M059J (cell line): ENCODE results near the gene GPC5. TPM values are rescaled to one million over a fixed set of nuclear protein-coding genes. Genes with fewer than 3 reads are reported as not detected.
A peak's percentile ranks its signal among the peaks of the same experiment; 100 is the strongest.
"Not testable (repeated sequence)": the region's sequence is repeated elsewhere in the genome, so short reads cannot be mapped to it uniquely, and the experiment has no call there.

Source experiments
- DNase-seq: peaks from one replicate; pipeline ENCODE4 v3.0.0-alpha.2; 2012; ENCODE audit warnings: low read depth
- total RNA-seq: library from RNA; depleted of rRNA; stranded (reverse); fragments of >200 nt; shearing (Covaris generic); gene quantifications from 2 replicates; pipeline ENCODE4 v1.2.3, GENCODE V29; 2014

GPC5 gene
- total RNA-seq, 1 experiment from 2014 or later: 0.25 TPM

DNA sequence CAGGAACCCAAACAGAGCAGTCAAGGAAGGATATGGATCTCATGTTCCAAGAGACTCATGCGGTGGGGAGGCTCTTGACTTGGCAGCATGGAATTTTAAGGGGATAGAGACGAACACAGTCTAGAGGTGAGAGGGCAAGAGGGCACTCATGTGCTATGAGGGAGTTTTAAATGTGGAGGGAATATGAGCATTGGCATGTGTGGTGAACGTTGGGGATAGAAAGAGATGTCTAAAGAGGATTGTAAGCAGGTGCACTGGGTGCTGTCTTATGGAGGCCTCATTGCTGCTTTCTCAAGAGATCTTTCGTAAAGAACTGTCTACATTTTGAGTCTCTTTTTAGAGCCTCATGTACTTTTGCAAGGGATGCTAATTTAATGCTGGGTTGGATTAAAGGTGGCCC lies 1227.9 kb downstream of the GPC5 start:
- no peak for DNase-seq

DNA sequence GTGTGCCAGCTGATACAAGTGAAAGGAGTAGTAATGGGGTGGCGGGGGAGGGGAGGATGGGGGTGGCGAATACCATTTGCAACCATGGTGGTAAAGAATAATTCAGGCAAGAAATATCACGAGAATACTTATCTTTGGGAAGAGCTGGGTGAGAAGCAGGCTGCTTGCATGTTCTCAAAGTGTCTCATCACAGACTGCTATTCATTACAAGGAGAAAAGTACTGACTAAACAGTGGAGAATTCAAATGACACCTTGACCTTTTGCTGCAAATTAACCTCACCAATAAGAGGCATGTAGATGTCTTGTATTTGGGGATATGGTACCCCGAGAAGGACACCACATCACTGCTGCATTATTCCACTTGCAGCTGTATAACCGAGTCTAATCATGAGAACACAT lies 1242.5 kb downstream of the GPC5 start:
- no peak for DNase-seq

DNA sequence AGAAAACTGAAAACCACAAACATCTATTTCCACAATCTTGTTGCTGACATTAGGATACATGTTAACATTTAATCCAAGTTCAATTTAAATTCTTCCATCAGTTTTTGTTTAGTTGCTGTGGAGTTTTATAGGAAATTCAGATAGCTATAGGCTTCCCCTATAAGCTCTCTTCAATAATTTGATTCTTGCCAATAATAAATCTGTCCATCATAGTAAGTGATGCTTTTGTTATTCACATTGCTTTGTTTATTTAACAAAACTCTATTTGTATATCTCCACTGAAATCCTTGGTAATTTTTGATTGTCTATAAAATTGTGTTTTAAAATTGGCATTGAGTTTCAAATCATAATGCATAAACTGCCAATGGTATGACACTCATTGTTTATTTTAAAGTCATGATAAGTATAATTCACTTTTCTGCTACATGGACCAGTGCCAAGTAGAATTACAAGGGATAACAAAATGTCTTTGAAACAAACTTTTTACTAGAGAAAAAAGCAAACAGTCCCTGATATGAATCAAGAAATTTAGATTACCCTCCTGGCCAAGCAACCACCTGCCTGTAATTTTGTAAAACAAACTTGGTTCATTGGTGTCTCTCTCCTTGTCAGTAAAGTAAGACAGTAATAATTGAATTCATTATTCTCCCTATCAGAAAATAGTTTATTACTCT lies 1250.9 kb downstream of the GPC5 start:
- DNase-seq: no peak

DNA sequence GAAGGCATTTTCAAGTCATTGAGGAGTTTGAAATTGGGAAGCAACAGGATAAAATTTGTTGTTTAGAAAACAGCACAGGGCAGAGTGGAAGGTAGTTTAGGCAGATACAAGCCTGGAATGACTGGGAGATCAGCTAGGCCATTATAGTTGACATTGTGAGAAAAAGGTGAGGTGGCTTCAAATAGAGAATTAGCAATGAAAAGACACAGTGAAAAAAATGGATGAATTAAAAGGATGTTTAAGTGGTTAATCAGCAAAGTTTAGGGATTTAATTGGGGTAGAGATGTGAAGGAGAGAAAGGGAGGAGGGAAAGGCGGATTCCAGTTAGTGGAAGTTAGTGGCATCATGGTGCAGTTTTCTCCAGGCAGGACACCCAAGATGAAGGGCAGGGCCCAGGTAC lies 1257.7 kb downstream of the GPC5 start:
- DNase-seq: no peak

DNA sequence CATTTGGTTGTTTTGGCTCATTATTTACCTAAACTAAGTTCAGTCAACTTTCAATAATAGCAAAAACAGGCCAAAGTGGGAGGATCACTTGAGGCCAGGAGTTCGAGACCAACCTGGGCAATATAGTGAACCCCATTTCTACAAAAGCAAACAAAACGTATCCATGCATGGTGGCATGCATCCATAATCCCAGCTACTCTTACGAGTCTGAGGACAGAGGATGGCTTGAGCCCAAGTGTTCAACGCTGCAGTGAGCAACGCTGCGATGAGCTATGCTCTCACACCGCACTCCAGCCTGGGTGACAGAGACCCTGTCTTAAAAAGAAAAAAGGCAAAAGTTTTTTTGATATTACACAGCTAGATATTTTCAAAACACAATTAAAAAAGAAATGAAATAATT lies 1258.2 kb downstream of the GPC5 start:
- DNase-seq: no peak

DNA sequence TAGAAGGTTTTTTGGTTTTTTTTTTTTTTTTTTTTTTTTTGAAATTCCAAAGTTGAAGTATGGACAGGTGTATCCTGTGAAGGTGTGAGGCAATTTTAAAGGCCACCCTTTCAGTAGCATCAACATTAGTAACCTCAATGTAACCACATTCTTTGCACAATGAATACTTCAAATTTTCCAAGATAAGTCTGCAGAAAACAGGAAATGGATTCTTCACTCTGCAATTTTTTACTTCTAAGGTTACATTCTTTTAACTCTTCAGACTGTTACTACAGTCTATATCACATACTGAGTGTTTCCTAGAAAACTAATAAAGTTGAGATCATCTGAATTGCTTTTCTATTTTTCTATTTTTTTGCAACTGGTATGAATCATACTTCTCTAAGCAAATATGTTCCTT lies 1259.1 kb downstream of the GPC5 start:
- no peak for DNase-seq

DNA sequence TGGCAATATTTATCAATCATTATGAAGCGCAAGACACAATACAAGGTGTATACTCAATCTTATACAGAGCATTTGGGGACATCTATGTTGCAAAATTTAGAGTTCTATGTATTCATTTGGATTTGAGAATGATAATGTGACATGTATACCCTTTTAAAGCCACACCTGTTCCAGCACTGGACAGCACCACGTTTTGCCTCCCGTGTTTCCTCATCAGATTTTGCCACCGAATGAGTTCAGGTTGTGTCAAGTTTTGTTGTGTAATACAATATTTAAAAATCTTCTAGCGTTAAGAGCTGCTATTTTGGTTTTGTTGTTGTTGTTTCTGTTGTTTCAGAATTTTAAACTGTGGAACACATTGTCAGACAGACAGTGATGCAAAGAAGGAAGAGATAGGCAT lies 1259.9 kb downstream of the GPC5 start:
- DNase-seq: no peak

DNA sequence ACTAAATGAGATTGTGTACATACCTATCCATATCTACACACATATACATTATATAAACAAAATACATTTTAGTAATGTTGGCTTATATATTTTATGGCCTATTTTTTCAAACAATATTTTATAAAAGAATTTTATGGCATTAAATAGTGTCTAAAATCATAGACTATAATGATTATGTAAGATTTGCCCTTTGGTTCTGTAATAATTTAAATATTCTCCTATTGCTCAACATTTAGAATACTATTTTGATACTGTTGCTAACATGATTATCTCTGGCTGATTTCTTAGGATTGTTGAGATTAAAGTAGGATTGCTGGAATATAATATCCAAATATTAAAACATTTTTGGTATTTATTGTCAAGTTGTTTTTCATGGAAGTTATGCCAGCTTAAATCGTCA lies 1263.0 kb downstream of the GPC5 start:
- DNase-seq: no peak

DNA sequence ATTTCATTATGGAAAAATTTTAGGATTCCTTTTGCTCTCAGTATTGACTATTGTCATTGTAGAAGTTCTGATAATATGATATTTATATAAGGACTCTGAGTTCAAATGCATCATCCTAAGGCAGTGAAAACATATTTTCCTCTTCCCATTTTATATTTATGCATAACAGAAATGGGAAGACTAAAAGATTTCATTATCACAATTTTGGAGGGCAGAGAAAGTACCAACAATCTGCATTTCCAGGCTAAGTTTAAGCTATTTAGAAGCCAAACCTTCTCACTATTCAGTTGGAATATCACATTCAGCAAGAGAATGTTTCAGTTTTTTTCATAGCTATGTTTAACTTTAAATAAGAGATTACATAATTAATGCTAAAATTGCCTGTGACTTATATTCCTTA lies 1269.7 kb downstream of the GPC5 start:
- DNase-seq: no peak

DNA sequence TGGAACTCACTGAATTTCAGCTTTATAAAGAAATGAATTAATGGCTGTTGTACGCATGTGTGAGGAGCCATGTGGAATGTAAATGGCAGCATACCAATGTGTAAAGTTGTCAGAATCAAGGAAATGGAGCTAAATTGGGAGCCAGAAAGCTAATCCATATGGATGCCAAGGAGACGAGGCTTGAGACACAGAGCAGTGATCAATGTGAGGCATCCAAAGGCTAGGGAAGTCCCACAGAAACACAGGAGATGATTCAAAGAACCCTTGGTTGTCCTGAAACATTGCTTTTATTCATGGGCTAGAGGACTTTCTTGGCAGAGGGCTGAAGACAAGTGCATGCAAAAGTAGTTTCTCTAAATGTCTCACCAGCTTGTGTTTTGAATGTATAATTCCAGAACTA lies 1271.7 kb downstream of the GPC5 start:
- DNase-seq: no peak

DNA sequence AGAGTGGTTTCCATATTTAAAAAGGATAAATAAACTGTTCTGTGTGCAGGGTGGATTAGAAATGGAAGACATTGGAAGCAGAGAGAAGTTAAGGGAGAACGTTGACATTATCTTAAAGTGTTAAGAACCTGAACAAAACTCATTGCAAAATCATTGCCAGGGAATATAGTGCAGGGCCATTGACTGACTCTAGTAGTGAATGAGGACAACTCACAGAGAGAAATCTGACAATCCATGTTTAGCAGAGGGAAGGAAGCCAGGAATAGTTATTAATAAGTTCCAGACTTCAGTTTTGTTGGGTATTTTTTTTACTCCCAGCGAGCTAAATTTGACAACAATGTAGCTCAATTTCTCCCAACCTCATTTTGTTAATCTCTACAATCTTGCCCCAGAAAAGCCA lies 1273.4 kb downstream of the GPC5 start:
- DNase-seq: no peak

DNA sequence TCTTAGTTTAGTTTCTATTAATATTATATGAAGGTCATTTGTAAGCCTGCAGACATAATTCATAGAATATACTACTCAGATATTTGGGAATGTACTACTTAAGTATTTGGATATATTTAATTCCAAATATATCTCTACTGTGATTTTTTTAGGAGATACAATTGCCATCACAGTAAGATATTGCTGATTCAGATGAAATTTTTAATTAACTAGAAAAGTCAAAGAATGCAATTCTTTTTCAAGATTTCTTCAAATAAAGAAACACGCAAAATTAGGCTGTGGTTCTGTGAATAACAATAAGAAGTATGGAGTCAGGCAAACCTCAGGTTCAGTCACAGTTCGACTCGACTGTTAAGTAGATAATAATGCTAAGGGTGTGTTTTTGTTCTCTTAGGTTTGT lies 1277.8 kb downstream of the GPC5 start:
- DNase-seq: no peak

DNA sequence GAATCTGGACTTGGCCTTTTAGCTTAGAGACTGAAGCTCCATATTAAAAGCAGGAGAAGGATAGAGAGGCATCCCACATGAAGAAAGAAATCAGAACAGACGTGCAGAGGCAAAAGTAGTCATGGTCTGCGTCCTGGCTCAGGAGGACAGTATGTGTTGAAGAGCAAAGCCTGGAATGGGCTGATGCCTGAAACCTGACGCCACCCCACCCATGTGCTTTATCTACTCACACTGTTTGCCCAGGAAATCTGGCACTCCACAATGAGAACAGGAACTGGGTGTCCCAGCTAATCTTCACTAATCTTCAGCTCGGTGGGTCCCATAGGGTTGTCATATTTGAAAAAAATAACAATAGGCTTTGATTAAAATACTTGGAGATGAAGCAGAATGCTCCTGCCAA lies 1279.2 kb downstream of the GPC5 start:
- DNase-seq: no peak

DNA sequence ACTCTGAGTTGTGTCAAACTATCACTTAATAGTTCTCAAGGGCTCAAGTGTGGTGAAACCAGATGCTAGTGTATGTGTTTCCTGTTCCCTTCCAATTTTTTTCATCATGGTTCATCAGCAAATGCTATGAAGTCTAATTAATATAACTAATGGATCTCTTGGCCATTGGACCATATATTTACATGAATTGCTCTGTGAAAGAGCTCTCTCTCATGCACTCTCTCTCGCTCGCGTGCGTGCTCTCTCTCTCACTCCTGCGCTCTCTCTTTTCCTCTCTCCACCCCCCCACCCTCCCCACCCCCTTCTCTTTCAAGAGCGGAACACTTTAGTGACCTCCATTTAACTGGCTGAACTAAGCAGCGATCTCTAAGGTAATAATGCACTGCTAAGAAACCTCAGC lies 1281.2 kb downstream of the GPC5 start:
- no peak for DNase-seq

DNA sequence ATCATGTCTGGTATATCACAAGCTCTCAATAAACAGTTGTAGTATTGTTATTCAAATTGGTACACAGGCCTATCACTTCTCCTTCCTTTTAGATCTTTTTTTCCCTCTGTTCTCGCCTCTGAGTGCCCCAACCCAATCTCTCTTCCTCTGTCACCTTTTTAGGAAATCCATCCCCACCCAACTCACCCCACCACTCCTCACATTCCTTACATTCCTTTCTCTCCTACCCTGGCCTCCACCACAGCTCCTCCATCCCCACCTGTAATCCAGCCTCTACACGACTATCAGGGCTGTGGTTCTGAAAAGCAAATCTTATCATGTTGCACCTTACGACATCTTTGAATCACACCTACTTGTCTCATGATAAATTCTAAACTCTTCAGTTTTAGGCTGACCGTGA lies 1282.8 kb downstream of the GPC5 start:
- DNase-seq: no peak

DNA sequence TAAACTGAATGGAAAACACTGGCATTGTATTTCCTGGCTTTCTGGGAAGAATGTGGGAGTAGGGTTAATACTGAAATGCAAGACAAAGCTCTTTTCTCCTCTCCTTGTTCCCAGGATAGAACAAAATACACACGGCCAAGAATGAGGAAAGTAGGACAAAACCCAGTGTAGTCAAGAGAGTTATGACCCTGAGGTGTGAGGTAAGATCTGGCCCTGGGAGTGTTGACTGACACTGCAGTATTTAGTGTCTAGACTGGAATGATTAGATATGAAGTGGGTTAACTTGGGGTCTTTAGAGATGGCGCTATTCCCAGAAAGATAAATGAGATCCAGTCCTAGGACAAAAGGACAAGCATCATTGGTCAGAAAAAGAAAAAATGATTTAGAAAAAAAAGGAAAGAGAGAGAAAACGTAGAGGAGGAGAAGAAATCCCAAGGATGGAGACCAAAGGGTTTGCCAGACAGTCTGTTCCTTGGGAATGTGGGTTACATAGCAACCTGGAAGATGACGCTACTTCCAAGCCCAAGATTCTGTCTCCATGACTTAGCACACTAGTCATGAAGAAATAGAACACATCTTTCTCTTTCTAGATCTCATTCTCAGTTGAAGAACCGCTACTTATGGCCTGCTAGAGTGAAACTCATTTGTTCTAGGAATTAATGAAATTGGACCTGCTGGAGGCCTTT lies 1284.6 kb downstream of the GPC5 start:
- DNase-seq: no peak

DNA sequence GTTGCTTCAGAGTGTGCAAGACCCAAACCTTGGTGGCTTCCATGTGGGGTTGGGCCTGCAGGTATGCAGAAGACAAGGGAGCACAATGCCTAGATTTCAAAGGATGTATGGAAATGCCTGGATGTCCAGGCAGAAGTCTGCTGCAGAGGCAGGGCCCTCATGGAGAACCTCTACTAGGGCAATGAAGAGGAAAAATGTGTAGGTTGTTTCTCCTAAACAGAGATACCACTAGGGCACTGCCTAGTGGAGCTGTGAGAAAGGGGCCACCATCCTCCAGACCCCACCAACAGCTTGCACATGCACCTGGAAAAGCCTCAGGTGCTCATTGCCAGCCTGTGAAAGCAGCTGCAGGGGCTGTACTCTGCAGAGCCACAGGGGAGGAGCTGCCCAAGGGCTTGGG lies 1295.6 kb downstream of the GPC5 start:
- DNase-seq: no peak

DNA sequence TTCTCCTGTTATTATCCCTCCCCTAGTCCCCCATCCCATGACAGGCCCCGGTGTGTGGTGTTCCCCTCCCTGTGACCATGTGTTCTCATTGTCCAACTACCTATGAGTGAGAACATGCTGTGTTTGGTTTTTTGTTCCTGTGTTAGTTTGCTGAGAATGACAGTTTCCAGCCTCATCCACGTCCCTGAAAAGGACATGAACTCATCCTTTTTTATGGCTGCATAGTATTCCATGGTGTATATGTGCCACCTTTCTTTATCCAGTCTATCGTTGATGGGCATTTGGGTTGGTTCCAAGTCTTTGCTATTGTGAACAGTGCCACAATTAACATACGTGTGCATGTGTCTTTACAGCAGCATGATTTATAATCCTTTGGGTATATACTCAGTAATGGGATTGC lies 1297.4 kb downstream of the GPC5 start:
- DNase-seq: not testable (repeated sequence)

DNA sequence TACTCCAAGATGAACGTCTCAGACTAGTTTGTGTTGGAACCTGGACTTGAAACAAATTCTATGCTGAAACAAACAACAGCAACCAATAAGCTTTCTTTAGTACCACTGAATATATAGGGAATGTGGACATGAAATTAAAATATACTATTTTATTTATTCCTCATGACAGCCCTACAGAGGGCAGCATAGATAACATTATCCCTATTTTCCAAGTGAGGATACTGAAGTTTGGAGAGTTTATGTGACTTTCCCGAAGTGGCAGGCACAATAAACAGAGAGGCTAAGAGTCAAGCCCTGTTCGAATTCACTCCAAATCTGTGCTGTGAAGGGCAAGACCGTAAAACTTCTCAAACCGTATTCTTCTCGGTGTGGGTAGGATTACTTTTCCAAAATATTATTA lies 1318.3 kb downstream of the GPC5 start:
- DNase-seq: peak; percentile 4

DNA sequence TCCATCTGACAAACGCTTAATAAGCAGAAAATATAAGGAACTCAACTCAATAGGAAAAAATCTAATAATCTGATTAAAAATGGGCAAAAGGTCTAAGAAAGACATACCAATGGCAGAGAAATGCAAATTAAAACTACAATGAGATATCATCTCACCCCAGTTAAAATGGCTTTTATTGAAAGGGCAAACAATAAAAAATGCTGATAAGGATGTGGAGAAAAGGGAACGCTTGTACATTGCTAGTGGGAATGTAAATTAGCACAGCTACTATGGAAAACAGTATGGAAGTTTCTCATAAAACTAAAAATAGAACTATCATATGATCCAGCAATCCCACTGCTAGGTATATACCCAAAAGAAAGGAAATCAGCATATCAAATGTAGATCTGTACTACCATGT lies 1319.4 kb downstream of the GPC5 start:
- DNase-seq: no peak

DNA sequence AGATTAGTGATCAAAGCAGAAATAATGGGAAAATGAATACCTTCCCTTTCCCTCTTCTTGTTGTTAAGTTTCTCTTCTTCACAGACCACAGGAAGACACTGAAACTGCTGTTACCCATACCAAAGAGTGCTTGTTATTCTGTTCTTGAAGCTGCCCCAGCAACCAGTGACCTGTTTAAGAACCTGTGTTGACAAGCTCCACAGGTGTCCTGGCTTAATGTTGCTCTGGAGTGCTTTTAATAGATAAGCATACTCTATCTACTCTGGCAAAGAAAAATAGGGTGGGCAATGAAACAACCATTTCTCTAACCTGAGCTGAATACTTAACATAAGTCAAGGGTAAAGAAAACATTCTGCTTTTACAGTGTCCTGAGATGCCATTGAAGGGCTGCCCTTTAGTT lies 1321.4 kb downstream of the GPC5 start:
- DNase-seq: no peak

DNA sequence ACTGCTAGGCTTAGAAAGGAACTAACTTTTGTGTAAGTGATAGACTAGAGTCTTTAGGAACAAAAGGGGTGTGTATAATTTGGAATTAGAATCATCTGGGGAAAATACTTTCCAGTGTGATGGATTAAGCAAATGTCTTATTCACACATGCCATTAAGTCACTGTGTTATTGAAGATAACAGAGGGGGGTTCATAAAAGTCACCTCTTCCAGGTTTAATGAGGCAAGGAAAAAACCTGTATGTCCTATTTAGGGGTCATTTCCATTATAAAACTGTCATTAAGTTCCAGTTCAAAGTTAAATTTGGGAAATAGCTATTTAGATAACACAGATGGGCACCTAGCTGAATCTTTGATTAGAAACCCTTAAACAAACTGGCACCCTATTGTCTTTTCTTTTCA lies 1323.2 kb downstream of the GPC5 start:
- DNase-seq: no peak

DNA sequence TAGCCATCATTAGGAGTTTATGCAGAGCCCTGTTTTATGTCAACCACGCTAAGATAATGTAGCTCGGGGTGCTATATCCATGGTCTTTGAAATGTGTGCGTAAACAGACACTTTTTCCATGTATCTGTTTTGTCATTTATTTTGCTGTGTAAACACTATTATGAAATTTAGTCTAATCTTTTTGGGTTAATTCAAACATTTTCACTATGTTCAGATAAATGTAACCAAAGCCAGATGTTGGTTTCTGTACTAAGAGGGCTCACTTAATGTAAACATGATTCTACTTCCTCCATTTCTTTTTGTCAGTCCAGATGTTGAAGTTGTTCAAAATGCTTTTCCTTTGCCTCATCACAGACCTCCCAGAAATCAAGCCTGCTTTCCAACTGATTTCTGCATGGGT lies 1328.7 kb downstream of the GPC5 start:
- no peak for DNase-seq

DNA sequence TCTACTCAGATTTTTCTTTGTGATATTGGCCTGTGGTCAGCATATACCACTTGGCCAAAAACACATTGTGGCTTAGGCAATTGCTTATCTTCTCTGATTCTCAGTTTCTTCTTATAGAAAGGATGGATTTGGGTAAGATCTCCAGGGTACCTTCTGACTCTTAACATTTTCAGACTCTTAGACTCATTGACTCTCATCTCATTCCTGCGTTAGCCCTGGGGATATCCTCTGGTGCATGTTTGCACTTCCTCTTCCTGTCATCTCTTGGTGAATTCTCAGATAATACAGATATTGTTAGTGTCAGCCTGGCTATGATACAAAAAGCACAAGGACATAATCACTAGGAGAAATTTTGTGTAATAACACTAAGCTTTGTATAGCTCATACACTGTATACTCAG lies 1335.6 kb downstream of the GPC5 start:
- DNase-seq: no peak
